ENCODE measurements around the gene TNK1.

DNA sequence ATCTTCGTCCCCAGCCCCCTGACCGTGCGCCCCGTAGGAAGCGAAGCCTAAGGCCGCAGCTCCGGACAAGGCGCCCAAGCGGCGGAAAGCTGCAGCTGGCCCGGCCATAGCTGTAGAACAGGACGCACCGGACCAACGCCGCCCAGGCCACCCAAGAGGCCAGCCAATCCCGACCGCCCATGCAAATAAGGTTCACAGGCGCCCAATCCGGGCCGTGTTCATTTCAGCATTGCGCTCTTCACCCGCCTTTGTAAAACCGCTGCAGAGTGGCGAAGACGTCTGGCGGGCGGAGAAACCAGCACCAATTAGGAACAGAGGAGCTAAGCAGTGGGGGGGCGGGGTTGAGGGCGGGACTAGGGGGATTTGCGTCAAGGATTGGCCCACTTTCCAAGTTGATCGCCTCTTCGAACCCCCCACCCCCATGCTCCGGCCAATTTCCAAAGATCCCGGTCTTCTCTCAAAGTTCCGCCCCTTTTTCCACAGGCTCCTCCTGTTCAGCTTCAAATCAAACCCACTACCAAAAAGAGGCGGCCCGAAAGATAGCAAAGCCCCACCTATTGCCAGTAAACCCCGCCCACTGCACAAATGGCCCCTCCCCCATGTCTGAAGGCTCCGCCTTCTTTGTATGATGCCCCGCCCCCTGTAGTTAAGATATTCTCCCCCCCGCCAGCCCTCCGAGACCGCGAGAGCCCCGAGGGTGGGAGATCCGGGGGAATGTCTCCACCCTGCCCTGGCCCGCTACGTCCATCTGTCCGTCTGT, 23.3 kb downstream of the TNK1 start, which contains the start of gene TMEM256:
- no peak for TF ChIP-seq GABPA (IDR thresholded peaks at IDR 0.05; ENCODE audit: low read depth)
- TF ChIP-seq, protein P1, sequence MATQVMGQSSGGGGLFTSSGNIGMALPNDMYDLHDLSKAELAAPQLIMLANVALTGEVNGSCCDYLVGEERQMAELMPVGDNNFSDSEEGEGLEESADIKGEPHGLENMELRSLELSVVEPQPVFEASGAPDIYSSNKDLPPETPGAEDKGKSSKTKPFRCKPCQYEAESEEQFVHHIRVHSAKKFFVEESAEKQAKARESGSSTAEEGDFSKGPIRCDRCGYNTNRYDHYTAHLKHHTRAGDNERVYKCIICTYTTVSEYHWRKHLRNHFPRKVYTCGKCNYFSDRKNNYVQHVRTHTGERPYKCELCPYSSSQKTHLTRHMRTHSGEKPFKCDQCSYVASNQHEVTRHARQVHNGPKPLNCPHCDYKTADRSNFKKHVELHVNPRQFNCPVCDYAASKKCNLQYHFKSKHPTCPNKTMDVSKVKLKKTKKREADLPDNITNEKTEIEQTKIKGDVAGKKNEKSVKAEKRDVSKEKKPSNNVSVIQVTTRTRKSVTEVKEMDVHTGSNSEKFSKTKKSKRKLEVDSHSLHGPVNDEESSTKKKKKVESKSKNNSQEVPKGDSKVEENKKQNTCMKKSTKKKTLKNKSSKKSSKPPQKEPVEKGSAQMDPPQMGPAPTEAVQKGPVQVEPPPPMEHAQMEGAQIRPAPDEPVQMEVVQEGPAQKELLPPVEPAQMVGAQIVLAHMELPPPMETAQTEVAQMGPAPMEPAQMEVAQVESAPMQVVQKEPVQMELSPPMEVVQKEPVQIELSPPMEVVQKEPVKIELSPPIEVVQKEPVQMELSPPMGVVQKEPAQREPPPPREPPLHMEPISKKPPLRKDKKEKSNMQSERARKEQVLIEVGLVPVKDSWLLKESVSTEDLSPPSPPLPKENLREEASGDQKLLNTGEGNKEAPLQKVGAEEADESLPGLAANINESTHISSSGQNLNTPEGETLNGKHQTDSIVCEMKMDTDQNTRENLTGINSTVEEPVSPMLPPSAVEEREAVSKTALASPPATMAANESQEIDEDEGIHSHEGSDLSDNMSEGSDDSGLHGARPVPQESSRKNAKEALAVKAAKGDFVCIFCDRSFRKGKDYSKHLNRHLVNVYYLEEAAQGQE (IDR thresholded peaks at IDR 0.05; ENCODE audit: insufficient replicate concordance, low read depth): no peak
- TF ChIP-seq, protein P2, sequence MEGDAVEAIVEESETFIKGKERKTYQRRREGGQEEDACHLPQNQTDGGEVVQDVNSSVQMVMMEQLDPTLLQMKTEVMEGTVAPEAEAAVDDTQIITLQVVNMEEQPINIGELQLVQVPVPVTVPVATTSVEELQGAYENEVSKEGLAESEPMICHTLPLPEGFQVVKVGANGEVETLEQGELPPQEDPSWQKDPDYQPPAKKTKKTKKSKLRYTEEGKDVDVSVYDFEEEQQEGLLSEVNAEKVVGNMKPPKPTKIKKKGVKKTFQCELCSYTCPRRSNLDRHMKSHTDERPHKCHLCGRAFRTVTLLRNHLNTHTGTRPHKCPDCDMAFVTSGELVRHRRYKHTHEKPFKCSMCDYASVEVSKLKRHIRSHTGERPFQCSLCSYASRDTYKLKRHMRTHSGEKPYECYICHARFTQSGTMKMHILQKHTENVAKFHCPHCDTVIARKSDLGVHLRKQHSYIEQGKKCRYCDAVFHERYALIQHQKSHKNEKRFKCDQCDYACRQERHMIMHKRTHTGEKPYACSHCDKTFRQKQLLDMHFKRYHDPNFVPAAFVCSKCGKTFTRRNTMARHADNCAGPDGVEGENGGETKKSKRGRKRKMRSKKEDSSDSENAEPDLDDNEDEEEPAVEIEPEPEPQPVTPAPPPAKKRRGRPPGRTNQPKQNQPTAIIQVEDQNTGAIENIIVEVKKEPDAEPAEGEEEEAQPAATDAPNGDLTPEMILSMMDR (IDR thresholded peaks at IDR 0.05; ENCODE audit: insufficient read depth, low read length): no peak

All from HL-60 (cell line).